WTC11 (cell line): Measurements from ENCODE around the gene TBC1D10B.

Experiments used
- ATF1 ChIP-seq: sonication (generic); formaldehyde crosslinking; IDR thresholded peaks from 2 replicates; pipeline ENCODE4 v1.8.1; 2023; ENCODE audit warnings: mild to moderate bottlenecking, moderate library complexity, missing genetic modification reagents
- ATF2 ChIP-seq: sonication (generic); formaldehyde crosslinking; IDR thresholded peaks from 2 replicates; pipeline ENCODE4 v1.8.1; 2022; ENCODE audit warnings: low read depth, missing genetic modification reagents, borderline replicate concordance
- ATF3 ChIP-seq: sonication (generic); formaldehyde crosslinking; conservative IDR thresholded peaks from 2 replicates; pipeline ENCODE4 v1.8.1; 2022; ENCODE audit warnings: mild to moderate bottlenecking, missing genetic modification reagents
- CREB1 ChIP-seq: sonication (generic); formaldehyde crosslinking; IDR thresholded peaks from 2 replicates; pipeline ENCODE4 v1.8.0; 2023; ENCODE audit warnings: mild to moderate bottlenecking, missing genetic modification reagents
- CTCF ChIP-seq: fragments of 200-600 bp; IDR thresholded peaks from 2 replicates; pipeline ENCODE4 v1.8.0; 2022; ENCODE audit warnings: antibody characterized with exemption
- E2F4 ChIP-seq: sonication (generic); formaldehyde crosslinking; IDR thresholded peaks from 2 replicates; pipeline ENCODE4 v1.8.1; 2022; ENCODE audit warnings: low read depth, mild to moderate bottlenecking, moderate library complexity, missing genetic modification reagents, borderline replicate concordance
- NFE2L1 ChIP-seq: sonication (generic); formaldehyde crosslinking; IDR thresholded peaks from 2 replicates; pipeline ENCODE4 v1.8.1; 2023; ENCODE audit warnings: missing genetic modification reagents
- NR3C1 ChIP-seq: sonication (generic); formaldehyde crosslinking; conservative IDR thresholded peaks from 2 replicates; pipeline ENCODE4 v1.8.1; 2023; ENCODE audit warnings: low read depth, mild to moderate bottlenecking, missing genetic modification reagents
- SMAD3 ChIP-seq: sonication (generic); formaldehyde crosslinking; IDR thresholded peaks from 2 replicates; pipeline ENCODE4 v1.8.0; 2022; ENCODE audit warnings: missing genetic modification reagents, mild to moderate bottlenecking, borderline replicate concordance
- TEAD4 ChIP-seq: sonication (generic); formaldehyde crosslinking; IDR thresholded peaks from 2 replicates; pipeline ENCODE4 v1.8.0; 2022; ENCODE audit warnings: mild to moderate bottlenecking, missing genetic modification reagents
- USF2 ChIP-seq: sonication (generic); formaldehyde crosslinking; IDR thresholded peaks from 2 replicates; pipeline ENCODE4 v1.8.1; 2023; ENCODE audit warnings: mild to moderate bottlenecking, missing genetic modification reagents, moderate library complexity
- ZNF416 ChIP-seq: fragments of 250-450 bp; sonication (Bioruptor Pico); IDR thresholded peaks from 2 replicates; pipeline ENCODE4 v1.9.0; 2021; ENCODE audit warnings: mild to moderate bottlenecking, inconsistent platforms
- ZNF512 ChIP-seq: sonication (generic); formaldehyde crosslinking; IDR thresholded peaks from 2 replicates; pipeline ENCODE4 v1.8.1; 2022; ENCODE audit warnings: missing genetic modification reagents, borderline replicate concordance

GRCh38 chr16:30356401-30357084 is 13.8 kb downstream of the TBC1D10B start:
- TF ChIP-seq USF2 (CRISPR knock-in tag) (no peak), CREB1 (CRISPR knock-in tag) (no peak), CTCF (no peak), ZNF416 (CRISPR knock-in tag) (no peak), ATF2 (no peak), NR3C1 (CRISPR knock-in tag) (no peak), E2F4 (CRISPR knock-in tag) (no peak), ZNF512 (CRISPR knock-in tag) (no peak), ATF3 (CRISPR knock-in tag) (no peak), SMAD3 (CRISPR knock-in tag) (no peak), TEAD4 (CRISPR knock-in tag) (no peak), ATF1 (CRISPR knock-in tag) (no peak), NFE2L1 (CRISPR knock-in tag) (no peak)
